Neural cell (in vitro differentiated cells): ENCODE results near the gene CSH1. TPM values are rescaled to one million over a fixed set of nuclear protein-coding genes. Genes with fewer than 3 reads are reported as not detected.
"Not testable (repeated sequence)": the region's sequence is repeated elsewhere in the genome, so short reads cannot be mapped to it uniquely, and the experiment has no call there.

Experiments
- H2AFZ ChIP-seq: fragments of 200-600, 300-800 bp; sonication (generic), shearing (Covaris generic); 2 replicates; pipeline ENCODE4 v1.6.0; 2014; ENCODE audit warnings: low read depth, mild to moderate bottlenecking, antibody characterized with exemption, low read length, moderate library complexity
- H3F3A ChIP-seq: fragments of 200-600 bp; shearing (Covaris generic); 2 replicates; pipeline ENCODE4 v1.6.1; 2016; ENCODE audit warnings: mild to moderate bottlenecking, moderate library complexity, mixed read lengths, antibody characterized with exemption, low read length; ENCODE audit not compliant: insufficient read depth, poor library complexity, severe bottlenecking
- H3K27ac ChIP-seq: fragments of 200-600, 300-800 bp; sonication (generic), shearing (Covaris generic); 2 replicates; pipeline ENCODE4 v1.5.1; 2014; ENCODE audit warnings: mild to moderate bottlenecking, low read length, moderate library complexity
- H3K27me3 ChIP-seq: fragments of 300-800, 200-600 bp; sonication (generic), shearing (Covaris generic); 2 replicates; pipeline ENCODE4 v1.6.0; 2014; ENCODE audit warnings: mild to moderate bottlenecking, low read depth, low read length, moderate library complexity; ENCODE audit not compliant: insufficient read depth
- H3K36me3 ChIP-seq: fragments of 300-800, 200-600 bp; sonication (generic), shearing (Covaris generic); 2 replicates; pipeline ENCODE4 v1.5.1; 2014; ENCODE audit warnings: mild to moderate bottlenecking, antibody characterized with exemption, low read length, moderate library complexity; ENCODE audit not compliant: insufficient read depth
- H3K4me2 ChIP-seq: fragments of 300-800, 200-600 bp; sonication (generic), shearing (Covaris generic); 2 replicates; pipeline ENCODE4 v1.6.0; 2014; ENCODE audit warnings: mild to moderate bottlenecking, low read length
- H3K4me3 ChIP-seq: fragments of 300-800, 200-600 bp; sonication (generic), shearing (Covaris generic); 2 replicates; pipeline ENCODE4 v1.5.1; 2014; ENCODE audit warnings: mild to moderate bottlenecking, low read length, moderate library complexity
- H3K79me2 ChIP-seq: fragments of 200-600 bp; shearing (Covaris generic); replicated peaks from 2 replicates; pipeline ENCODE4 v1.6.0; 2014; ENCODE audit warnings: mild to moderate bottlenecking, low read length, moderate library complexity; ENCODE audit not compliant: insufficient read depth
- H3K9ac ChIP-seq: fragments of 300-800, 200-600 bp; sonication (generic), shearing (Covaris generic); 2 replicates; pipeline ENCODE4 v1.6.1; 2016; ENCODE audit warnings: mild to moderate bottlenecking, low read length, mixed read lengths
- H3K9me2 ChIP-seq: fragments of 200-600 bp; shearing (Covaris generic); 2 replicates; pipeline ENCODE4 v1.6.1; 2016; ENCODE audit warnings: mild to moderate bottlenecking, low read length, mixed read lengths; ENCODE audit not compliant: insufficient read depth
- H3K9me3 ChIP-seq: fragments of 200-600, 300-800 bp; sonication (generic), shearing (Covaris generic); 2 replicates; pipeline ENCODE4 v1.6.1; 2016; ENCODE audit warnings: mild to moderate bottlenecking, mixed run types, low read length, moderate library complexity, mixed read lengths
- H4K20me1 ChIP-seq: fragments of 200-600 bp; shearing (Covaris generic); 2 replicates; pipeline ENCODE4 v1.6.1; 2016; ENCODE audit warnings: mild to moderate bottlenecking, mixed run types; ENCODE audit not compliant: insufficient read depth
- RAD21 ChIP-seq: fragments of 450-650 bp; conservative IDR thresholded peaks from 2 replicates; pipeline ENCODE4 v1.6.1; 2014; ENCODE audit warnings: antibody characterized with exemption, mild to moderate bottlenecking, moderate library complexity
- SMC3 ChIP-seq: fragments of 450-650 bp; conservative IDR thresholded peaks from 2 replicates; pipeline ENCODE4 v1.6.1; 2014; ENCODE audit warnings: antibody characterized with exemption, mild to moderate bottlenecking, moderate library complexity; ENCODE audit not compliant: poor library complexity
- polyA plus RNA-seq: library from polyadenylated mRNA; depleted of rRNA; stranded (reverse); fragments of >200 nt; gene quantifications from 2 replicates; pipeline ENCODE4 v1.2.3, GENCODE V29; 2014
- TF ChIP-seq, protein P1 (sequence below): fragments of 450-650 bp; IDR thresholded peaks from 2 replicates; pipeline ENCODE4 v1.5.1; 2014; ENCODE audit warnings: antibody characterized with exemption, mild to moderate bottlenecking, moderate library complexity; ENCODE audit not compliant: poor library complexity, severe bottlenecking

CSH1 gene
- polyA plus RNA-seq, 1 donor from 2014 or later, result not detected

DNA sequence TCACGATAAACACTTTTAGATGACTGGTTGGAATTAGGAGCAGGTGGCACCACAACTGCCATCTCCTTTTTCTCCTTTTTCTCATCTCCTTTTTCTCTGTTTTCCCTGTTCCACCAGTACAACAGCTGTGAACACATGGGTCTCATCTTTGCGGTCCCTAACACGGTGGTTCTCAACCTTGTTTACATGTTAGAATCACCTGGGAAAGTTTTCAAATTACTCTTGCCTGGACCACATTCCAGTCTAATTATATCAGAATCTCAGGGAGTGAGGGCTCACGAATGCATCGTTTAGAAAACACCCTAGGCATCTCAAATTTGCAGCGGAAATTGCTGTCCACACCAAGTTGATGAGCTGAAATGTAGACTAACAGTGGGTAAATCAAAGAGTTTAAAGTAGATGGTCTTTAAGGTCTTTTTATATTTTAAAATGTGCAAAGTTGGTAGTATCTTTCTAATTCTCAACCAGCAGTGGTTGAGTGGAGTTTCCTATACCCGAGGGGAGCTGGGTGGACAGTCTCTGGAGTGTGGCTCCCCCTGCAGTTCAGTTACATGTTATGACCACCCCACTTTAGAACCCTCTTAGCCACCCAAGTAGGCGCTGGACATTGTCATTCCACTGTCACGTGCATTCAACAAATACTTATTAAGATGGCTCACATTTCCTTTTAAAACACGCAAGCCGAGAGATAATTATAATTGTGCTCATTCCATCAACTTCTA lies 3.9 kb downstream of the CSH1 start:
- H3K27me3 ChIP-seq, H3K4me3 ChIP-seq, H3K9ac ChIP-seq, H3F3A ChIP-seq, H2AFZ ChIP-seq, H3K9me2 ChIP-seq, H3K9me3 ChIP-seq, H3K36me3 ChIP-seq, H3K27ac ChIP-seq, H3K79me2 ChIP-seq, H3K4me2 ChIP-seq, H4K20me1 ChIP-seq: not testable (repeated sequence)

DNA sequence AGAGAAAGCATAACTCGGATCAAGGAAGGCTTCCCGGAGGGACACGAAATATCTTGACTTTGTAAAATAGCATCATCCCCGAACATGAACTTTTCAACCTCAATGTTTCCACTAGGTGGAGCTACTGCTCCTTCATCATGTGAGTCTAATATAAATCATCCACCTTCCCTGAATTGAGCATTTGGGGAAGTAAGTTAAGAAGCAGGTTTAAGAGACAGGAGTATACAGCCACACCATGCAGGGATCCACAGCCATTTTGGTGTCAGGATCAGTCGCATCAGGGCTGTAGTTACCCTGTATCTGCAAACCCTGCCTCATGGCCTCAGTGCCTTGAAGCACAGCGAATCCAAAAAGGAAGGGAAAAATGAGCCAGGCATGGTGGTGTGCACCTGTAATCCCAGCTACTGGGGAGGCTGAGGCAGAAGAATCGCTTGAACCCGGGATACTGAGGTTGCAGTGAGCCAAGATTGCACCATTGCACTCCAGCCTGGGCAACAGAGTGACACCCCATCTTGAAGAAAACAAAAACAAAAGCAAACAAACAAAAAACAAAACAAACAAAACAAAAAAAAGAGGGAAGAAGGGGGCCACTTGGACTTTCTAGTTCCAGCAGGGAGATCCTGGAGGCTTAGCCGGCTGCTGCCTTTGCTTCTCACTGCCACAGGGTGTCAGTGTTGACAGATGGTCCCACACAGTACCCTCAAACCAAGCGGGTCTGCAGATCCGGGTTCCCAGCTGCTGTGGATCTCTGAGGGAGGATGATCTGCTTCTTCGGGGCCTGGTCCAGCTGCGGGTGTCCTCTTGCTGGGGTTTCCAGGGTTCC lies 7.1 kb downstream of the CSH1 start:
- H3K27ac ChIP-seq, H3K9ac ChIP-seq, H4K20me1 ChIP-seq, H3K9me3 ChIP-seq, H3F3A ChIP-seq, H2AFZ ChIP-seq, H3K4me3 ChIP-seq, H3K27me3 ChIP-seq, H3K9me2 ChIP-seq, H3K79me2 ChIP-seq, H3K36me3 ChIP-seq, H3K4me2 ChIP-seq: not testable (repeated sequence)
- TF ChIP-seq RAD21, result peak; percentile 10
- TF ChIP-seq, protein P1, sequence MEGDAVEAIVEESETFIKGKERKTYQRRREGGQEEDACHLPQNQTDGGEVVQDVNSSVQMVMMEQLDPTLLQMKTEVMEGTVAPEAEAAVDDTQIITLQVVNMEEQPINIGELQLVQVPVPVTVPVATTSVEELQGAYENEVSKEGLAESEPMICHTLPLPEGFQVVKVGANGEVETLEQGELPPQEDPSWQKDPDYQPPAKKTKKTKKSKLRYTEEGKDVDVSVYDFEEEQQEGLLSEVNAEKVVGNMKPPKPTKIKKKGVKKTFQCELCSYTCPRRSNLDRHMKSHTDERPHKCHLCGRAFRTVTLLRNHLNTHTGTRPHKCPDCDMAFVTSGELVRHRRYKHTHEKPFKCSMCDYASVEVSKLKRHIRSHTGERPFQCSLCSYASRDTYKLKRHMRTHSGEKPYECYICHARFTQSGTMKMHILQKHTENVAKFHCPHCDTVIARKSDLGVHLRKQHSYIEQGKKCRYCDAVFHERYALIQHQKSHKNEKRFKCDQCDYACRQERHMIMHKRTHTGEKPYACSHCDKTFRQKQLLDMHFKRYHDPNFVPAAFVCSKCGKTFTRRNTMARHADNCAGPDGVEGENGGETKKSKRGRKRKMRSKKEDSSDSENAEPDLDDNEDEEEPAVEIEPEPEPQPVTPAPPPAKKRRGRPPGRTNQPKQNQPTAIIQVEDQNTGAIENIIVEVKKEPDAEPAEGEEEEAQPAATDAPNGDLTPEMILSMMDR, result peak; percentile 44
- peak; percentile 34 for TF ChIP-seq SMC3

DNA sequence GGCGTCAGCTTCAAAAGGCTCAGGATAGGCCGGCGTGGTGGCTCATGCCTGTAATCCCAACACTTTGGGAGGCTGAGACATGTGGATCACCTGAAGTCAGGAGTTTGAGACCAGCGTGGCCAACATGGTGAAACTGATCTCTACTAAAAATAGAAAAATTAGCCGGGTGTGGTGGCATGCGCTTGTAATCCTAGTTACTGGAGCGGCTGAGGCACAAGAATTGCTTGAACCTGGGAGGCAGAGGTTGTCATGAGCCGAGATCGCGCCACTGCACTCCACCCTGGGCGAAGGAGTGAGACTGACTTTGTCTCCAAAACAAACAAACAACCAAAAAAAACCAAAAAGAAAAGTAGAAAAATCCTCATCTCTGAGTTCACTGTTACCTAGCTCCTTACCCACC lies 11.3 kb downstream of the CSH1 start:
- H3K9ac ChIP-seq, H4K20me1 ChIP-seq, H3K9me2 ChIP-seq, H3F3A ChIP-seq, H3K36me3 ChIP-seq, H3K27ac ChIP-seq, H3K9me3 ChIP-seq, H2AFZ ChIP-seq, H3K4me3 ChIP-seq, H3K79me2 ChIP-seq, H3K4me2 ChIP-seq, H3K27me3 ChIP-seq: not testable (repeated sequence)

DNA sequence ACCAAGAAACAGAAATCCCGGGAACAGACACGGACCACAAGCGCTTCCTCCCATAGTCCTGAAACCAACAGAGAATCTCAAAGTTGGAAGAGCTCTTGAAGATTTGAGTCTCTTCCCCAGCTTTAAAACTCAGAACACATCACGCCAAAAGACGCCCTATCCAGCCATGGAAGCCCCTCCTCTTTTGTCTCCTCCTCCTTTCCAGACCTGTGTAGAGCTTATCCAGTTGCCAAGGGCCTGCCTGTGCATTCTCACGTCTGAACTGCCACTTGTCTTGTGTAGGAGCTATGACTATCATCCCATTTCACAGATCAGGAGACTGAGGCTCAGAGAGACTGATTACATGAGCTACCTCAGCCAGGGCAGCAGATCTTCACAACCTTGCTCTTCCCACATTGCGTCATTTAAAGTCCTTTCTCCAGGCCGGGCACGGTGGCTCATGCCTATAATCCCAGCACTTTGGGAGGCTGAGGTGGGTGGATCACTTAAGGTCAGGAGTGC lies 13.7 kb downstream of the CSH1 start:
- H4K20me1 ChIP-seq, H3K4me3 ChIP-seq, H3K36me3 ChIP-seq, H3K27ac ChIP-seq, H3K27me3 ChIP-seq, H3K9me2 ChIP-seq, H3K9ac ChIP-seq, H3K4me2 ChIP-seq, H2AFZ ChIP-seq, H3K9me3 ChIP-seq, H3K79me2 ChIP-seq, H3F3A ChIP-seq: not testable (repeated sequence)
